Vagina (tissue), 2 donors: Measurements from ENCODE around the gene CCDC40. TPM values are rescaled to one million over a fixed set of nuclear protein-coding genes. Genes with fewer than 3 reads are reported as not detected.

Source experiments
- DNase-seq, 2 donors: peaks; one replicate each; pipeline ENCODE4 v3.0.0-alpha.2; 2017; ENCODE audit errors: extremely low spot score in 2 of 2
- H3K27ac ChIP-seq: fragments of 200-600 bp; sonication (generic); one replicate; pipeline ENCODE4 v1.5.1; 2019
- H3K27me3 ChIP-seq: fragments of 200-600 bp; sonication (generic); one replicate; pipeline ENCODE4 v1.5.1; 2019
- H3K36me3 ChIP-seq, 2 donors: fragments of 200-600 bp; sonication (generic); one replicate each; pipeline ENCODE4 v1.5.1; 2017 to 2019
- H3K4me1 ChIP-seq: fragments of 200-600 bp; sonication (generic); one replicate; pipeline ENCODE4 v1.5.1; 2019
- H3K4me3 ChIP-seq, 2 donors: fragments of 200-600 bp; sonication (generic); 1 replicate in 1 of 2; 2 replicates in 1 of 2; pipeline ENCODE4 v1.5.1; 2016 to 2019
- H3K9me3 ChIP-seq: fragments of 200-600 bp; sonication (generic); one replicate; pipeline ENCODE4 v1.5.1; 2019
- POLR2A ChIP-seq, 2 donors: fragments of 450-650 bp; IDR thresholded peaks; one replicate each; pipeline ENCODE4 v1.6.1; 2017; ENCODE audit warnings: antibody characterized with exemption in 2 of 2, mild to moderate bottlenecking in 2 of 2, moderate library complexity in 2 of 2
- POLR2AphosphoS5 ChIP-seq, 2 donors: sonication (generic); formaldehyde crosslinking; IDR thresholded peaks; one replicate each; pipeline ENCODE4 v1.9.0; 2017; ENCODE audit warnings: antibody characterized with exemption in 2 of 2, mild to moderate bottlenecking in 2 of 2, low read depth in 1 of 2; ENCODE audit not compliant: insufficient read depth in 1 of 2
- intact Hi-C: fragments of 100-400 bp; cut with DNase I; formaldehyde crosslinking; loops from one replicate; pipeline ENCODE4 v1.15.1; 2023
- total RNA-seq: library from RNA; depleted of rRNA; stranded (reverse); fragments of >200 nt; gene quantifications from one replicate; pipeline ENCODE4 v1.2.3, GENCODE V29; 2016
- TF ChIP-seq, protein P1 (sequence below), 3 experiments: fragments of 450-650 bp in 2 of 3; fragments of 200-600 bp in 1 of 3; sonication (generic) in 1 of 3; IDR thresholded peaks; one replicate each; pipeline ENCODE4 v1.5.1; 2017 to 2019; ENCODE audit warnings: antibody characterized with exemption in 3 of 3, mild to moderate bottlenecking in 2 of 3, moderate library complexity in 2 of 3

Gene CCDC40
- total RNA-seq, 1 donor from 2014 or later = 9.3 TPM

DNA sequence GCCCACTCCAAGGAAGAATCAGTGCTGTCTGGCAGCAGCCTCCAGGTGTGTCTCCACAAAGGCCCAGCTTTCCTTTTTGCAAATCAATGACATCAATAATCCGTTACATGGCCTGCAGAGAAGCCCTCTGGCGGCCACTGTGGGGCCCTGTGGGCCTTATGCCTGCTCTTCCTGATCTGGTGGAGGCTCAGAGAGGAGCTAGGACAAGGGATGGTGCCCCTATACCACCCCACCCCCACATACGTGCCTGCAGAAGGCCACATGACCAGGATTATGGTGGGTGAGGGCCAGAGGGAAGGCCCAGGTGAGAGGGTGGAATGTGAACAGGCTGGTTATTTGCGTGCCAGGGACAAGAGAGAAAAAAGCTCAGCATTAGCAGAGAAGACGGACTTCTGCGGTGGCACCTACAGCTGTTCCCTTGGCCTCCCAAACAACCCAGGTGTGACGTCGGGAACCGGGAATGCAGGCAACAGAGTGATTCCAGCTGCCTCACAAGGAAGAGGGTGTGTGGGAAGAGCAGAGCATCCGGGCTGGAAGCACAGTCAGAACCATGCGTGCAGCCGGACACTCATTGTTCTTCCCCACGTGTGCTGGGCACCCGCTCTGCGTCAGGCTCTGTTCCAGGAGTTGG, 88.0 kb downstream of the CCDC40 start:
- Histone ChIP-seq H3K36me3 (peaks cover 0 to under 1% of the 10 kb centered on the region in 2 donors), H3K9me3 (no peaks in the 10 kb centered on the region), H3K4me1 (no peaks in the 10 kb centered on the region), H3K27me3 (no peaks in the 10 kb centered on the region), H3K27ac (no peak overlapping the region), H3K4me3 (no peak overlapping the region)
- DNase-seq = no peak
- intact Hi-C loops = no loop called here
- TF ChIP-seq POLR2AphosphoS5 (IDR thresholded peaks at IDR 0.05; ENCODE audit: insufficient read depth in 1 of 2, low read depth in 1 of 2) (no peak), POLR2A (IDR thresholded peaks at IDR 0.05) (no peak)
- TF ChIP-seq, protein P1, sequence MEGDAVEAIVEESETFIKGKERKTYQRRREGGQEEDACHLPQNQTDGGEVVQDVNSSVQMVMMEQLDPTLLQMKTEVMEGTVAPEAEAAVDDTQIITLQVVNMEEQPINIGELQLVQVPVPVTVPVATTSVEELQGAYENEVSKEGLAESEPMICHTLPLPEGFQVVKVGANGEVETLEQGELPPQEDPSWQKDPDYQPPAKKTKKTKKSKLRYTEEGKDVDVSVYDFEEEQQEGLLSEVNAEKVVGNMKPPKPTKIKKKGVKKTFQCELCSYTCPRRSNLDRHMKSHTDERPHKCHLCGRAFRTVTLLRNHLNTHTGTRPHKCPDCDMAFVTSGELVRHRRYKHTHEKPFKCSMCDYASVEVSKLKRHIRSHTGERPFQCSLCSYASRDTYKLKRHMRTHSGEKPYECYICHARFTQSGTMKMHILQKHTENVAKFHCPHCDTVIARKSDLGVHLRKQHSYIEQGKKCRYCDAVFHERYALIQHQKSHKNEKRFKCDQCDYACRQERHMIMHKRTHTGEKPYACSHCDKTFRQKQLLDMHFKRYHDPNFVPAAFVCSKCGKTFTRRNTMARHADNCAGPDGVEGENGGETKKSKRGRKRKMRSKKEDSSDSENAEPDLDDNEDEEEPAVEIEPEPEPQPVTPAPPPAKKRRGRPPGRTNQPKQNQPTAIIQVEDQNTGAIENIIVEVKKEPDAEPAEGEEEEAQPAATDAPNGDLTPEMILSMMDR (IDR thresholded peaks at IDR 0.05) = no peak

DNA sequence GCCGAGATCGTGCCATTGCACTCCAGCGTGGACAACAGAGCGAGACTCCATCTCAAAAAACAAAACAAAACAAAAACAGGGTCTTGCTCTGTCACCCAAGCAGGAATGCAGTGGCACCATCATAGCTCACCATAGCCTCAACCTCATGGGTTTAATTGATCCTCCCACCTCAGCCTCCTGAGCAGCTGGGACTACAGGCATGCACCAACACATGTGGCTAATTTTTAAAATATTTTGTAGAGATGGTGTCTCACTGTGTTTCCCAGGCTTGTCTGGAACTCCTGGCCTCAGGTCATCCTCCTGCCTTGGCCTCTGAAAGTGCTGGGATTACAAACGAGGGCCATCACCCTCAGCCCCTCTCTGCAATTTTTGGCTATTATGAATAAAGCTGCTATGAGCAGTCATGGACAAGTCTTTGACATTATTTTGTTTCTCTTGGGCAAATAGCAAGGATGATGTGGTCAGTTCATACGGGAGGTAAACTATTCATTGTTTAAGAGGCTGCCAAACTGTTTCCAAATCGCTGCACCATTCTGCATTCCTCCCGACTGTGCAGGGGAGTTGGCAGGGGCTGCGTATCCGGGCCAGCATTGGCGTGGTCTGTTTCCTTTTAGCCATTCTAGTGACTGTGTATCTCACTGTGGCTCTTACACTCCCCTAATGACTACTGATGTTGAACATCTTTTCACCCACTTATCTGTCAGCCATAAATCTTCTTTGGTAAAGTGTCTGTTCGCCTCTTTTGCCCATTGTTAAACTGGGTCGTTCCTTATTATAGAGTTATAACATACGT, 89.4 kb downstream of the CCDC40 start:
- no peak for DNase-seq
- Histone ChIP-seq H3K9me3 (no peaks in the 10 kb centered on the region), H3K27ac (no peak overlapping the region), H3K4me1 (no peaks in the 10 kb centered on the region), H3K4me3 (no peak overlapping the region), H3K36me3 (no peaks in the 10 kb centered on the region), H3K27me3 (no peaks in the 10 kb centered on the region)
- intact Hi-C loops = no loop called here
- TF ChIP-seq POLR2A (IDR thresholded peaks at IDR 0.05) (no peak), POLR2AphosphoS5 (IDR thresholded peaks at IDR 0.05; ENCODE audit: insufficient read depth in 1 of 2, low read depth in 1 of 2) (no peak)
- TF ChIP-seq, protein P1 (IDR thresholded peaks at IDR 0.05) = no peak

DNA sequence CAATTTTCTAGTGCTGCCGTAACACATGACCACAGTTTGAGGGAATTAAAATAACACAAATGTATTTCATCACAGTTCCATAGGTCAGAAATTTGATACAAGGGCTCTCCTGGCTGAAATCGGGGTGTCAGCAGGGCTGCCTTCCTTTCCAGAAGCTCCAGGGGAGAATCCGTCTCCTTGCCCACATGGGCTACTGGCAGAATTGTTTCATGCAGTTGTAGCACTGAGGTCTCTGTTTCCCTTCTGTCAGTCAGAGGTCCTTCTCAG, 89.9 kb downstream of the CCDC40 start:
- Histone ChIP-seq H3K27ac (no peak overlapping the region), H3K4me1 (no peaks in the 10 kb centered on the region), H3K36me3 (no peaks in the 10 kb centered on the region), H3K9me3 (no peaks in the 10 kb centered on the region), H3K4me3 (no peak overlapping the region), H3K27me3 (no peaks in the 10 kb centered on the region)
- no peak for TF ChIP-seq POLR2A (IDR thresholded peaks at IDR 0.05)
- TF ChIP-seq POLR2AphosphoS5 (IDR thresholded peaks at IDR 0.05; ENCODE audit: insufficient read depth in 1 of 2, low read depth in 1 of 2) = no peak
- TF ChIP-seq, protein P1 (IDR thresholded peaks at IDR 0.05) = no peak
- intact Hi-C loops = no loop called here
- DNase-seq = no peak

DNA sequence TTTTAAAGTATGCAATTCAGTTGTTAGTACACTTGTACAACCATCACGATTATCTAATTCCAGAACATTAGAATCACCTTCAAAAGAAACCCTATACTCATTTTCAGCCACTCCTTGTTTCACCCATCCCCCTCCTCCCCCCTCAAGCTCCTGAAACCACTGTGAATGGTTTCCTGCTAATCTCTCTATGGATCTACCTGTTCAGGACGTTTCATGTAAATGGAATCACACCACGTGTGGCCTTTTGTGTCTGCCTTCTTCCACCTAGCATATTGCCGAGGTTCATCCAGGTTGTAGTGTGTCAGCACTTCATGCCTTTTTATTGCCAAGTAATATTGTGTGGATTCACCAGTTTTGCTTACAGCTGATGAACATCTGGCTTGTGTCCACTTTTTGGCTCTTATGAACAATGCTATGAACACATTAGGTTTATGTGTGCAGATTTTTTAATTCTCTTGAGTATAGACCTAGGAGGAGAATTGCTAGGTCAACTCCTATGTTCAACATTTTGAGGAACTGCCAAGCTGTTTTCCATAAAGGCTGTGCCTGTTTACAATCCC, 92.6 kb downstream of the CCDC40 start:
- DNase-seq = no peak
- intact Hi-C loops = no loop called here
- no peak for TF ChIP-seq POLR2A (IDR thresholded peaks at IDR 0.05)
- no peak for TF ChIP-seq POLR2AphosphoS5 (IDR thresholded peaks at IDR 0.05; ENCODE audit: insufficient read depth in 1 of 2, low read depth in 1 of 2)
- TF ChIP-seq, protein P1 (IDR thresholded peaks at IDR 0.05) = no peak

DNA sequence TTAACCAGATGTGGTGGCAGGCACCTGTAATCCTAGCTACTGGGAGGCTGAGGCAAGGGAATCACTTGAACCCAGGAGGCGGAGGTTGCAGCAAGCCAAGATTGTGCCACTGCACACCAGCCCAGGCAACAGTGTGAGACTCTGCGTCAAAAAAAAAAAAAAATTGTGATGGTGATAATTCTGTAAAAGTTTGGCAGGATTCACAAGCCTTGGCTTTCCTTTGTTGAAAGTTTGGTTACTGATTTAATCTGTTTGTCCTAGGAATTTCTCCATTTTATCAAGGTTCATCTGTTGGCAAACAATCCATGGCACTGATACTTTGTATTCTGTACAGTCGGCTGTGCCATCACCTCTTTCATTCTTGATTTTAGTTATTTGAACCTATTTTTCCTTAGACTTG, 94.5 kb downstream of the CCDC40 start:
- Histone ChIP-seq H3K9me3 (no peaks in the 10 kb centered on the region), H3K27me3 (no peaks in the 10 kb centered on the region), H3K36me3 (peaks cover 0 to 30% of the 10 kb centered on the region in 2 donors), H3K27ac (no peak overlapping the region), H3K4me1 (no peaks in the 10 kb centered on the region), H3K4me3 (no peak overlapping the region)
- DNase-seq = no peak
- TF ChIP-seq, protein P1 (IDR thresholded peaks at IDR 0.05) = no peak
- TF ChIP-seq POLR2AphosphoS5 (IDR thresholded peaks at IDR 0.05; ENCODE audit: insufficient read depth in 1 of 2, low read depth in 1 of 2) (no peak), POLR2A (IDR thresholded peaks at IDR 0.05) (no peak)
- intact Hi-C loops = no loop called here

More for the DNA sequence above, 92.6 kb downstream of the CCDC40 start:
- Histone ChIP-seq H3K27me3 (no peaks in the 10 kb centered on the region), H3K9me3 (no peaks in the 10 kb centered on the region), H3K36me3 (peaks cover 0 to 11% of the 10 kb centered on the region in 2 donors), H3K4me3 (no peak overlapping the region), H3K27ac (no peak overlapping the region), H3K4me1 (no peaks in the 10 kb centered on the region)
